Activated T-helper 17 cell treated with anti-CD3 and anti-CD28 coated beads, Interleukin-2, amount 50 U/mL, for 72 hours (primary cell): ENCODE measurements around the gene CACNA1C. TPM values are rescaled to one million over a fixed set of nuclear protein-coding genes. Genes with fewer than 3 reads are reported as not detected.
"Not testable (repeated sequence)": the region's sequence is repeated elsewhere in the genome, so short reads cannot be mapped to it uniquely, and the experiment has no call there.

Source experiments
- ATAC-seq: fragments of 150-1000 bp; cut with Tn5 transposase; replicated peaks from 2 replicates; pipeline ENCODE4 v1.10.0; 2021; ENCODE audit warnings: mild to moderate bottlenecking, moderate library complexity
- H3K27ac Mint-ChIP-seq: one replicate; pipeline ENCODE4 v1.8.0; 2022; ENCODE audit warnings: mixed read lengths
- H3K27me3 Mint-ChIP-seq: one replicate; pipeline ENCODE4 v1.8.0; 2022; ENCODE audit warnings: mixed read lengths
- H3K36me3 Mint-ChIP-seq: one replicate; pipeline ENCODE4 v1.8.0; 2022; ENCODE audit warnings: low read depth, mild to moderate bottlenecking, mixed read lengths
- H3K4me1 Mint-ChIP-seq: one replicate; pipeline ENCODE4 v1.8.0; 2022; ENCODE audit warnings: mixed read lengths
- H3K4me3 Mint-ChIP-seq: one replicate; pipeline ENCODE4 v1.8.0; 2022; ENCODE audit warnings: mild to moderate bottlenecking, mixed read lengths
- H3K9me3 Mint-ChIP-seq: one replicate; pipeline ENCODE4 v1.8.0; 2022; ENCODE audit warnings: mixed read lengths
- total RNA-seq, 2 donors: library from RNA; stranded (reverse); gene quantifications; one replicate each; pipeline ENCODE4 v1.2.3, GENCODE V29; 2022

CACNA1C gene
- total RNA-seq, 2 donors from 2014 or later: 0.04 to 0.21 TPM

DNA sequence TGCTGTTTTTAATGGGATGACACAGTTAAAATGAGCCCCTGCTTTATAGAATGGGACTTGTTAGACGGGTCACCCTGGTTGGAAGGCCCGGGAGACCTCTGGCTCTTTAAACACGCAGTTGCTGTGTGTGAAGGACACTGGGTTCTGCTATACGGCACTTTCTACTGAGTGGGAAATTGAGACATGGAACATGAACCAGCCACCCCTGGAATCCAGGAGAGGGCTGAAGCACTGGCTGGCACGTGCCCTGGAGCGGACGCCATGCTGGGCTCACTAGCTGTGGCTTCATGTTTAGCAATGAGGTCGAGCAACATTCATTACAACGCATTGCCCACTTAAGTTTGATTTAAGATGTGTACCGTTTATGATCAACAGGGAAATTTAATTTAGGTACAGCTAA lies 23.9 kb downstream of the CACNA1C start:
- no peak for ATAC-seq
- Mint-ChIP-seq H3K4me1 (no peaks in the 10 kb centered on the region), H3K27me3 (peaks cover 19% of the 10 kb centered on the region), H3K27ac (no peak overlapping the region), H3K9me3 (peaks cover under 1% of the 10 kb centered on the region), H3K4me3 (no peak overlapping the region), H3K36me3 (no peaks in the 10 kb centered on the region)

DNA sequence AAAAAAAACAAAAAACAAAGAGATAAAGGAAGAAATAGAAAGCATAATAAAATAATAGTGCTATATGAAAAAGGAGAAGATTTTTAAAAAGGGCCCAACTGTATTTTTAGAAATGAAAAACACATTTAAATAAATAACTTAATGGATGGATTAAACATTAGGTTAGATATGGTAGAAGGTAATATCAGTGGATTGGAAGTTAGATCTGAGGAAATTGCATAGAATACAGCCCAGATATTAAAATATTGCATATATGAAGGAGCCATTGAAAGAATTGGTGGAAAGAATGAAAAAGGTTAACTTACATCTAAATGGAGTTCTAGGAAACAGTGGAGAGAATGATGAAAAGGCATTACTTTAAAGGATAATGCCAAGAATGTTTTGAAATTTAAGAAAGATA lies 27.8 kb downstream of the CACNA1C start:
- H3K4me3 Mint-ChIP-seq: no peak overlapping the region
- ATAC-seq: no peak
- no peaks in the 10 kb centered on the region for H3K4me1 Mint-ChIP-seq
- peaks cover 17% of the 10 kb centered on the region for H3K27me3 Mint-ChIP-seq
- H3K9me3 Mint-ChIP-seq: no peaks in the 10 kb centered on the region
- no peaks in the 10 kb centered on the region for H3K36me3 Mint-ChIP-seq
- no peak overlapping the region for H3K27ac Mint-ChIP-seq

DNA sequence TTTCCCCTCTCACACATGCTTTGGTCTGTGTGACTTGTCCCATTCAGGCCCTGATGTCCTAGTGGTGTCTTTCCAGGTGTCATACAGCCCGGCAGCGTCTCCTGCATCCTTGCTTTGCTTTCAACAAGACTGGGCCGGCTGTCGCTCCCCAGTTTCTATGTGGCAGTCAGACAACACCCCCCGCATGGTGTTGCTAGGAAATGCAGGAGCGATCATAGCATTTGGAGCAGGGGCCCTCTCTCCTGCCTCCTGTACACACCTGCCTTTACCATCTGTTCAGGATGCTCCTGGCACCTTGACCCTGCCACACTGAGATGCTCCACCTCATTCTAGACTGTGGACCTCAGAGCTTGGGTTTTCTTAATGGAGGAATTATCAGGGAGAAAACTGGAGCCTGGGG lies 29.5 kb downstream of the CACNA1C start:
- no peaks in the 10 kb centered on the region for H3K36me3 Mint-ChIP-seq
- H3K27me3 Mint-ChIP-seq: peaks cover 14% of the 10 kb centered on the region
- ATAC-seq: no peak
- no peak overlapping the region for H3K4me3 Mint-ChIP-seq
- no peaks in the 10 kb centered on the region for H3K9me3 Mint-ChIP-seq
- no peaks in the 10 kb centered on the region for H3K4me1 Mint-ChIP-seq
- no peak overlapping the region for H3K27ac Mint-ChIP-seq

DNA sequence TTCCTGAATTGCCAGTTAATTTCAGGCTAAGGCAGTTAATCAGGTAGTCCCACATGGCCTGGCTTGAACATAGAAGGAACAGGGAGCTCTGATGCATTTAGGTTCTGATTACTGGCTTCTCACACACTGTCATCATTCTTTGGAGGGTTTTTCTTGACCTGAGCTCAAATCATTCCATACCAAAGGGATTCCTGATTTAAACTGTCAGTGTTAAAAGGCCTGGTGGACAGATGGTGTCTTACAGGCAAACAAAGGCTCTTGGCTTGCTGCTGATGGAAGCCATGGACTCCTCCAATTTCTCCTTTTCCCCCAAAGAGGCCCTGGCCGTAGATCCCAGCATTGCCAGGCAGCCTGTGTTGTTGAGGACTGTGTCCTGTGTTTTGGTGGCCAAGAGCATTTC lies 30.2 kb downstream of the CACNA1C start:
- no peak for ATAC-seq
- Mint-ChIP-seq H3K9me3 (no peaks in the 10 kb centered on the region), H3K4me3 (no peak overlapping the region), H3K36me3 (no peaks in the 10 kb centered on the region), H3K27ac (no peak overlapping the region), H3K4me1 (no peaks in the 10 kb centered on the region), H3K27me3 (peaks cover 9% of the 10 kb centered on the region)

DNA sequence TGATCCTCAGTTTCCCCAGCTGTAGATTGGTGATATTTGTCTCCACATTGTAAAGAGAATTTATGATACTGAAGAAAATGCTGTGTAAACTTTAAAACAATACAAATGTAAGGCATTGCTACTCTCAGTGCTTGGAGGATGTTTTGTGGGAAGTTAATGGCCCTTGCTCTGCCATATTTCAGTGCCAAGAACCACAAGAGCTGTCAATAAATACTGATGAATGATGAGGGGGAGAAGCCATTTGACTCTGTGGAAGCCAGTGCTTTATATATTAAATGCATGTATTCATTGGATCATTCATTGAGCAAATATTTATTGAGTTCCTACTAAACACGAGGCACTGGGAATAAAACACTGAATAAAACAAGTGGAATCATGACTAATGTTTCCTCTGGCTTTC lies 30.8 kb downstream of the CACNA1C start:
- Mint-ChIP-seq H3K27ac (no peak overlapping the region), H3K4me1 (no peaks in the 10 kb centered on the region), H3K4me3 (no peak overlapping the region), H3K27me3 (peaks cover 9% of the 10 kb centered on the region), H3K36me3 (no peaks in the 10 kb centered on the region), H3K9me3 (no peaks in the 10 kb centered on the region)
- ATAC-seq: no peak

DNA sequence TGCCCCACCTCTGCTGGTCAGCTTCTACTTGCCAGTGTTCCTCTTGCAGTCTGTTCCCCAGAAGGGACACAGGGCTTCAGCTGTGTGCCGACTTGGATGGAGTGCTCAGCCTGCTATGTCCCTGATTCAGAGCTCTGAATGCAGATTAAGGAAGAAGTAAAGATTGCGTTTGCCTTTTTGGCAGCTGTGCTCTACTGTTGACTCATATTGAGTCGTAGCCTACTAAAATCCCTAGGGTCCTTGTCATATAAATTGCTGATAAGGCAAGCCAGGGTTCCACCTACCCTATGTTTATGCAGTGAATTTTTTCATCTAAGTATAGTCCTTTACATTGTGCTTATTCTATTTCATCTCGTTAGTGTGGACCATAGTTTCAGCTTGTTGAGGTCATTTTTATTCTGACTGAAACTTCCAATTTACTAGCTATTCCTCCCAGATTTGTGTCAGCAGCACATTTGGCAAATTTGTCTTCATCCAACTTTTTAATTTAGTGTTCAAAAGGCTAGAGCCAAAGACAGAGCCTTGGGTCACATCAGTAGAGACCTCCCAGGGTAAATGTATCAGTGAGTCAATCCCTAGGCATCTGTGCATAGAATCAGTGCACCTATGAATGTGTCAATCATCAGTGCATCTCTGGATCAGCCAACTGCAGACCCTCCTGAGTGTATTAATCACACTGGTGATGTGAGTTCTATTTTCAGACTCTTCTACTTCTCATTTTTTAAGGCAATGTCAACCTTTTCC lies 31.9 kb downstream of the CACNA1C start:
- Mint-ChIP-seq H3K9me3 (no peaks in the 10 kb centered on the region), H3K4me1 (no peaks in the 10 kb centered on the region), H3K27ac (no peak overlapping the region), H3K4me3 (no peak overlapping the region), H3K27me3 (peaks cover 9% of the 10 kb centered on the region), H3K36me3 (no peaks in the 10 kb centered on the region)
- no peak for ATAC-seq

DNA sequence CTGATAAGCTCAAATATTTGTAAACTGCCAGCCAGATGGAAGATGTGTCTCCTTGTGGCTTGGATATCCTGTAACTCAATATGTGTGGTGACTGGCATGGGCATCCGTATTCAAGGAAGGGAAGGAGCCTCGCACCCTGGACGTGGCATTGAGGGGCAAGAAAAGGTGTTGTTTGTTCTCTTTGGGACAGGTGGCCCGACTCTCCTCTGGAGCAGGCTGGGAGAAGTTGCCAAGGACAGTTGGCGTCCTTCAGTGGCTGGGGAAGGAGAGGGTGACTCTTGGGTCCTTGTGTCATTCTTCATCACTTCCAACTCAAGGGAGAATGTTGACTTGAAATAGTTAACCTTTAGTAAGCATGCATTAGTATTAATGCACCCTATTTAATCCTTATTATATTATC lies 39.6 kb downstream of the CACNA1C start:
- Mint-ChIP-seq H3K27ac (no peak overlapping the region), H3K36me3 (no peaks in the 10 kb centered on the region), H3K27me3 (peaks cover 19% of the 10 kb centered on the region), H3K4me3 (no peak overlapping the region), H3K9me3 (no peaks in the 10 kb centered on the region), H3K4me1 (no peaks in the 10 kb centered on the region)
- ATAC-seq: no peak

DNA sequence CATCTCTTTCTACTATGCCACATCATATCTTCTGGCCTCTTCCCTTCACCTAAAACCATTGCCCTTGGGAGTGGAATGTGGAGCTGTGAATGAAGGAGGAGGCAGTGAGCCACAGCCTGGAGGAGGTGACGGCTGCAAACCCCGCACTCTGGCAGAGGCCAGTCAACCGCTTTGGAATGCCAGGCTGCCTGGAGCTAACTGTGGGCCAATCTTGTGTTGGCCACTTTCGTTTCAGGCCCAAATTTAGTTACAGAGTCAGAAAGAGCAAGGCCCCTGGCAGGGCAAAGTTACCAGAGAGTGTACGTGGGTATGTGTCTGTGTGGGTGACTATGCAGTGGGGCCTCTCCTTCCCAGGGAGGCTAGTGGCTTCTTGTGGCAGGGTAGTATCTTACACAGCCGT lies 40.1 kb downstream of the CACNA1C start:
- no peaks in the 10 kb centered on the region for H3K36me3 Mint-ChIP-seq
- no peak overlapping the region for H3K4me3 Mint-ChIP-seq
- no peaks in the 10 kb centered on the region for H3K9me3 Mint-ChIP-seq
- ATAC-seq: no peak
- H3K27me3 Mint-ChIP-seq: peaks cover 24% of the 10 kb centered on the region
- H3K27ac Mint-ChIP-seq: no peak overlapping the region
- H3K4me1 Mint-ChIP-seq: no peaks in the 10 kb centered on the region

DNA sequence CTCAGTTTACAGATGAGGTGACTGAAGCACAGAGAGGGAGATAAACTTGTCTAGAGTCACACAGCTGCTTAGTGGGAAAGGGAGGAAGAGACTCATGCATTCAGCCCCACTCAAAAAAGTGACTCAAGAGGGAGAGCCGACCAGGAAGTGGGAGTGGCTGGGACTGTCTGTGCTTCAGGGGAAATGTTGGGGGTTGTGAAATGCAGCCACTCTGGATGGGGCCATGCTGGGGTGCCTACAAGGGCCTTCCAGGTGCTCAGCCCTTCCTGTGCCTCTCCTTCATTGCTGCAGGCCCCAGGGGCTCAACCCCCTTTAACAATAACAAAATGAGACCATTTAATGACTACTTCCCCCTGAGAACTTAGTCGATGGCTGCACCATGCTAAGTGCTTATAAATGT lies 41.8 kb downstream of the CACNA1C start:
- ATAC-seq: no peak
- Mint-ChIP-seq H3K27me3 (peaks cover 34% of the 10 kb centered on the region), H3K9me3 (no peaks in the 10 kb centered on the region), H3K27ac (no peak overlapping the region), H3K36me3 (no peaks in the 10 kb centered on the region), H3K4me3 (no peak overlapping the region), H3K4me1 (no peaks in the 10 kb centered on the region)

DNA sequence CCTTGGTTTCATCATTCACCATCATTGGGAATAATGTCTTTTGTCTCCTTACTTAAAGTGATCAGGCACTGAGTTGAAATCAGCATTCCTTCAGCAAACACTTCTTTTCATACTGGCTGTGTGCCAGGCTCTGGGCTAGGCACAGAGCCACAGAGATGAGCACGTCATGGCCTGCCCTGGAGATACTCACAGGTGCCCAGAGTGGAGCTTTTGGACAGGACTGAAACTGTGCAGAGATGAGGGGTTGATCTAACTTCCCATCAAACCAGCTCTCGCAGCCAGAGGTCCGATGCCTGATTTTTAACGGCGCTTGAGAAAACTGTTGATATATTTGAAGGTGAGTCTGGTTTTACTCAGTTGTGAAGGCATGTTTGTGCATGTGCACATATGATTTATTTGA lies 43.1 kb downstream of the CACNA1C start:
- H3K27ac Mint-ChIP-seq: no peak overlapping the region
- no peaks in the 10 kb centered on the region for H3K36me3 Mint-ChIP-seq
- H3K9me3 Mint-ChIP-seq: no peaks in the 10 kb centered on the region
- ATAC-seq: no peak
- no peaks in the 10 kb centered on the region for H3K4me1 Mint-ChIP-seq
- H3K27me3 Mint-ChIP-seq: peaks cover 30% of the 10 kb centered on the region
- H3K4me3 Mint-ChIP-seq: no peak overlapping the region

DNA sequence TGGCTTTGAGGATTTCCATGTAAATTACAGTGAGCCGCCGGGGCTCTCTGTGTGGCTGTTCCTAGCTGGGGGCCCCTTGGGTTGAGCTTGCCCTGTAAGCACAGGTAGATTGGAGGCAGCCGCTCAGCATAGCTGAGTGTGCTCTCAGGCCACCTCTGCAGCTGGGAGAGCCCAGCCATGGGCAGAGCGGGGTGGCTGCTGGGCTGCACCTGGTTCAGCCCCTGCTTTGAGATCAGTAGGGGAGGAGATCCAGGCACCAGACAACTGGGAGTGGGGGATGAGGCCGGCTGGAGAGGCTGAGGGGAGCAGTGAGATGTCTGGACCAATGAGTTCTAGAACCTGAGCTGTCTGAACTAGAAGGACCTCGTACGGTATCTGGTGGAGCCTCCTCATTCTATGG lies 44.8 kb downstream of the CACNA1C start:
- H3K27ac Mint-ChIP-seq: no peak overlapping the region
- ATAC-seq: no peak

DNA sequence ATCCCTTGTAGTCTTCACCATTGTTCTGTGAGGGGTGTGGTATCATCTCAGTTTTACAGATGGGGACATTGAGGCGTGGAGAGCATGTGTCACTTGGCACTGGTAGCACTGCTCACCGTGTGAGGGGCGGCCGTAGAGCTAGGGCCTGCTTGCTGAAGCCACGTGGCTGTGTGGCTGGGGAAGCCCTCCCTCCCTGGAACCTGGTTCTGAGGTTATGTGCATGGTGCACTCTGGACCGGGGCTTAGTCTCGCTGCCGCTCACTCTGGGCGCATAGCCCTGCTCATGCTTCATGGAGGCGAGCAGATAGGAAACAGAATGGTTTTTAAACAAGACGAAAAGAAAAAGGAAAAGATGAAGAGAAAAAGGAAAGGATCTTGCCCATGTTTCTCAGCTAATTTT lies 46.1 kb downstream of the CACNA1C start:
- Mint-ChIP-seq H3K27me3 (peaks cover 15% of the 10 kb centered on the region), H3K4me3 (no peak overlapping the region), H3K4me1 (no peaks in the 10 kb centered on the region), H3K27ac (no peak overlapping the region), H3K9me3 (no peaks in the 10 kb centered on the region), H3K36me3 (no peaks in the 10 kb centered on the region)
- no peak for ATAC-seq

More for the DNA sequence above, 44.8 kb downstream of the CACNA1C start:
- no peaks in the 10 kb centered on the region for H3K4me1 Mint-ChIP-seq
- H3K4me3 Mint-ChIP-seq: no peak overlapping the region
- H3K9me3 Mint-ChIP-seq: no peaks in the 10 kb centered on the region
- H3K27me3 Mint-ChIP-seq: peaks cover 15% of the 10 kb centered on the region
- no peaks in the 10 kb centered on the region for H3K36me3 Mint-ChIP-seq

DNA sequence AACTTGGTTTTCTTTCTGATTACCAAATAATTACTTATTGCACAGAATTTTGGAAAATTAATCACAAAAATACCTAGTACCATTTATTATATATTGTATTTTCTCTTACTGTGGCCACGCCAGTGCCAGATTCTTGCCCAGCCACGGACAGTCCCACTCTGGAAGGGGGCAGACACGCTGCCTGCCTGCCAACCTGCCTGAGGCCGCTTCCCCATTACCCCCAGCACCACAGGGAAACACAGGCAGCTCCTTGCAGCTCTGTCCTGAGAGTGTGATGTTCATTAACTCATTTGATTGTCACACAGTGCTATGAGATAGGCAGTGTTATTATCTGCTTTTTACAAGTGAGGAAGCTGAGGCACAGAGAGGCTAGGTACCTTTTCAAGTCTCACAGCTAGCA lies 46.8 kb downstream of the CACNA1C start:
- no peak overlapping the region for H3K4me3 Mint-ChIP-seq
- H3K4me1 Mint-ChIP-seq: no peaks in the 10 kb centered on the region
- no peaks in the 10 kb centered on the region for H3K36me3 Mint-ChIP-seq
- H3K27me3 Mint-ChIP-seq: peaks cover 15% of the 10 kb centered on the region
- no peak for ATAC-seq
- H3K9me3 Mint-ChIP-seq: no peaks in the 10 kb centered on the region
- no peak overlapping the region for H3K27ac Mint-ChIP-seq

DNA sequence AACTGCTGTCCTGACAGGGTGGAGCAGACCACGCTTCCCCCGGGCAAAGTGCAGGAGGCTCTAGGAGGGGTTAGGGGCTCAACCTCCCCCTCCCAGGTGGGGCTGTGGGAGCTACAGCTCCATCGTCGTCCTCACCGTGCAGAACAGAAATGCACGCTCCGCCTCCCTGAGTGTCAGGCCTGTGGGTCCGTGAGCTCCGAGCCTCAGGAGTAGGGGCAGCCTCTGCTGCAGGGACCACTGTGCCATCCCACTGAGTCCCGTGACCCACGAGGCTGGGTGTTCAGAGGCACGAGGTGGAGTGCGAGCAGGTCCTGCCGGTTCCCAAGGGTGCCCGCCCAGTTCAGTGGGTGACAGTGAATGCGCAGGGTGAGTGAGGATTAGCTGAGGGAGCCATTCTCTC lies 48.6 kb downstream of the CACNA1C start:
- ATAC-seq: no peak
- Mint-ChIP-seq H3K9me3 (no peaks in the 10 kb centered on the region), H3K27me3 (peaks cover 21% of the 10 kb centered on the region), H3K27ac (no peak overlapping the region), H3K4me1 (no peaks in the 10 kb centered on the region), H3K4me3 (no peak overlapping the region), H3K36me3 (no peaks in the 10 kb centered on the region)

DNA sequence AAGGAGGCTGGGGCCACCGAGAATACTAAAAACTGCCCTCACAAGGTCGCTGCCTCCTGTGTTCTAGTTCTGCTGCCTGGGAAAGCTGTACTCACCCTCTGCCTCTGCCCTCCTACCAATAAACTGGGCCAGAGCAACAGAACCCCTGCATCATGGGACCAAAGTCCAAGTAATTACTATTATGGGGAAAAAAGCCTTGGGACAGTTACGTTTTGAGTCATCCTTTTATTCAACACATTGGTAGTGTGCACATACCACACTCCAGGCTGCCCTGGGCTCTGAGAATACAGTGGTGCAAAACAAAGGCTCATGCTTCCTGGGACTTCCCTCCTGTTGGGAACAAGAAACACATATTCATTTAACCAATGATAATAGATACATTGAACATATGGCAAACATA lies 49.0 kb downstream of the CACNA1C start:
- no peaks in the 10 kb centered on the region for H3K4me1 Mint-ChIP-seq
- peaks cover 21% of the 10 kb centered on the region for H3K27me3 Mint-ChIP-seq
- no peaks in the 10 kb centered on the region for H3K9me3 Mint-ChIP-seq
- no peak for ATAC-seq
- no peak overlapping the region for H3K27ac Mint-ChIP-seq
- H3K4me3 Mint-ChIP-seq: no peak overlapping the region
- H3K36me3 Mint-ChIP-seq: no peaks in the 10 kb centered on the region

DNA sequence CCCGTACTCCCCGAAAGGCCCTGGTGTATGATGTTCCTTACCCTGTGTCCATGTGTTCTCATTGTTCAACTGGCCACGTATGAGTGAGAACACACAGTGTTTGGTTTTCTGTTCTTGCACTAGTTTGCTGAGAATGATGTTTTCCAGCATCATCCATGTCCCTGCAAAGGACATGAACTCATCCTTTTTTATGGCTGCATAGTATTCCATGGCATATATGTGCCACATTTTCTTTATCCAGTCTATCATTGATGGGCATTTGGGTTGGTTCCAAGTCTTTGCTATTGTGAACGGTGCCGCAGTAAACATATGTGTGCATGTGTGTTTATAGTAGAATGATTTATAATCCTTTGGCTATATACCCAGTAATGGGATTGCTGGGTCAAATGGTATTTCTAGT lies 49.9 kb downstream of the CACNA1C start:
- H3K27ac Mint-ChIP-seq, ATAC-seq, H3K4me3 Mint-ChIP-seq, H3K36me3 Mint-ChIP-seq, H3K9me3 Mint-ChIP-seq, H3K4me1 Mint-ChIP-seq: not testable (repeated sequence)
- peaks cover 18% of the 10 kb centered on the region for H3K27me3 Mint-ChIP-seq
